ENCODE results near the gene IRF2BPL. TPM values are rescaled to one million over a fixed set of nuclear protein-coding genes. Genes with fewer than 3 reads are reported as not detected.

The IRF2BPL gene
- total and polyA plus RNA-seq, 9 of the 15 experiments (the other 6 are each of a cell fraction or from before 2014, with no cell fraction given), result 0.52 to 21.6 (median 2.5) TPM

- TF ChIP-seq, protein P1, sequence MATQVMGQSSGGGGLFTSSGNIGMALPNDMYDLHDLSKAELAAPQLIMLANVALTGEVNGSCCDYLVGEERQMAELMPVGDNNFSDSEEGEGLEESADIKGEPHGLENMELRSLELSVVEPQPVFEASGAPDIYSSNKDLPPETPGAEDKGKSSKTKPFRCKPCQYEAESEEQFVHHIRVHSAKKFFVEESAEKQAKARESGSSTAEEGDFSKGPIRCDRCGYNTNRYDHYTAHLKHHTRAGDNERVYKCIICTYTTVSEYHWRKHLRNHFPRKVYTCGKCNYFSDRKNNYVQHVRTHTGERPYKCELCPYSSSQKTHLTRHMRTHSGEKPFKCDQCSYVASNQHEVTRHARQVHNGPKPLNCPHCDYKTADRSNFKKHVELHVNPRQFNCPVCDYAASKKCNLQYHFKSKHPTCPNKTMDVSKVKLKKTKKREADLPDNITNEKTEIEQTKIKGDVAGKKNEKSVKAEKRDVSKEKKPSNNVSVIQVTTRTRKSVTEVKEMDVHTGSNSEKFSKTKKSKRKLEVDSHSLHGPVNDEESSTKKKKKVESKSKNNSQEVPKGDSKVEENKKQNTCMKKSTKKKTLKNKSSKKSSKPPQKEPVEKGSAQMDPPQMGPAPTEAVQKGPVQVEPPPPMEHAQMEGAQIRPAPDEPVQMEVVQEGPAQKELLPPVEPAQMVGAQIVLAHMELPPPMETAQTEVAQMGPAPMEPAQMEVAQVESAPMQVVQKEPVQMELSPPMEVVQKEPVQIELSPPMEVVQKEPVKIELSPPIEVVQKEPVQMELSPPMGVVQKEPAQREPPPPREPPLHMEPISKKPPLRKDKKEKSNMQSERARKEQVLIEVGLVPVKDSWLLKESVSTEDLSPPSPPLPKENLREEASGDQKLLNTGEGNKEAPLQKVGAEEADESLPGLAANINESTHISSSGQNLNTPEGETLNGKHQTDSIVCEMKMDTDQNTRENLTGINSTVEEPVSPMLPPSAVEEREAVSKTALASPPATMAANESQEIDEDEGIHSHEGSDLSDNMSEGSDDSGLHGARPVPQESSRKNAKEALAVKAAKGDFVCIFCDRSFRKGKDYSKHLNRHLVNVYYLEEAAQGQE (IDR thresholded peaks at IDR 0.05; ENCODE audit: borderline replicate concordance), result 0 out of 2 replicates have a peak, but pooled peaks have one; percentile 10
- TF ChIP-seq, protein P1 (CRISPR knock-in tag; IDR thresholded peaks at IDR 0.05; ENCODE audit: low read depth), result no peak
- TF ChIP-seq NFE2L1 (tag; IDR thresholded peaks at IDR 0.05; ENCODE audit: borderline replicate concordance, low read depth) (no peak), NR2C2 (CRISPR knock-in tag; IDR thresholded peaks at IDR 0.05) (no peak), NR2C2 (tag; IDR thresholded peaks at IDR 0.05) (no peak), KLF1 (tag; IDR thresholded peaks at IDR 0.05) (no peak), E2F8 (IDR thresholded peaks at IDR 0.05; ENCODE audit: low read depth, partially characterized antibody) (no peak), RBM25 (IDR thresholded peaks at IDR 0.05; ENCODE audit: low read depth, low read length, severe bottlenecking) (no peak), HMGXB4 (CRISPR knock-in tag; IDR thresholded peaks at IDR 0.05) (no peak), ZNF197 (CRISPR knock-in tag; IDR thresholded peaks at IDR 0.05; ENCODE audit: low read depth) (no peak), TEAD4 (IDR thresholded peaks at IDR 0.05; ENCODE audit: low read length) (no peak), TEAD4 (CRISPR knock-in tag; IDR thresholded peaks at IDR 0.05; ENCODE audit: borderline replicate concordance) (no peak), SRF (CRISPR knock-in tag; IDR thresholded peaks at IDR 0.05) (no peak), RCOR1 (IDR thresholded peaks at IDR 0.05; ENCODE audit: borderline replicate concordance in 1 of 2, low read depth in 2 of 2, low read length in 2 of 2) (no peak)
- TF ChIP-seq, protein P2, sequence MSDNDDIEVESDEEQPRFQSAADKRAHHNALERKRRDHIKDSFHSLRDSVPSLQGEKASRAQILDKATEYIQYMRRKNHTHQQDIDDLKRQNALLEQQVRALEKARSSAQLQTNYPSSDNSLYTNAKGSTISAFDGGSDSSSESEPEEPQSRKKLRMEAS (CRISPR knock-in tag; IDR thresholded peaks at IDR 0.05), result no peak
Observed at GRCh38 chr14:77026930-77027537, 1.5 kb downstream of the IRF2BPL start (continued).

All from K562 (cell line).